Parathyroid adenoma (tissue), 2 donors: ENCODE measurements around the gene DTX3.
"Not testable (repeated sequence)": the region's sequence is repeated elsewhere in the genome, so short reads cannot be mapped to it uniquely, and the experiment has no call there.

Experiments used
- H2AFZ ChIP-seq: fragments of 300-600 bp; sonication (generic); one replicate; pipeline ENCODE4 v1.7.0; 2017; ENCODE audit warnings: antibody characterized with exemption, mild to moderate bottlenecking
- H3K27ac ChIP-seq: fragments of 300-600 bp; sonication (generic); one replicate; pipeline ENCODE4 v1.7.0; 2017
- H3K27me3 ChIP-seq: fragments of 300-600 bp; sonication (generic); one replicate; pipeline ENCODE4 v1.7.0; 2017; ENCODE audit warnings: low read length; ENCODE audit not compliant: control insufficient read depth, insufficient read depth
- H3K36me3 ChIP-seq: fragments of 300-600 bp; sonication (generic); one replicate; pipeline ENCODE4 v1.7.0; 2017; ENCODE audit warnings: low read length; ENCODE audit not compliant: control insufficient read depth, insufficient read depth
- H3K4me1 ChIP-seq: fragments of 300-600 bp; sonication (generic); one replicate; pipeline ENCODE4 v1.7.0; 2017; ENCODE audit warnings: control low read depth
- H3K4me2 ChIP-seq: fragments of 300-600 bp; sonication (generic); one replicate; pipeline ENCODE4 v1.7.0; 2017; ENCODE audit warnings: low read length
- H3K4me3 ChIP-seq: fragments of 300-600 bp; sonication (generic); one replicate; pipeline ENCODE4 v1.7.0; 2017; ENCODE audit warnings: low read depth, low read length
- H3K79me2 ChIP-seq: fragments of 300-600 bp; sonication (generic); one replicate; pipeline ENCODE4 v1.7.0; 2017; ENCODE audit warnings: control low read depth
- H3K9ac ChIP-seq: fragments of 300-600 bp; sonication (generic); one replicate; pipeline ENCODE4 v1.7.0; 2017; ENCODE audit warnings: mild to moderate bottlenecking
- H3K9me3 ChIP-seq: fragments of 300-600 bp; sonication (generic); one replicate; pipeline ENCODE4 v1.7.0; 2017; ENCODE audit warnings: low read length; ENCODE audit not compliant: control insufficient read depth
- TF ChIP-seq, protein P1 (sequence below): fragments of 300-600 bp; sonication (generic); IDR thresholded peaks from one replicate; pipeline ENCODE4 v1.7.0; 2017; ENCODE audit warnings: antibody characterized with exemption, mild to moderate bottlenecking
- donor health status: primary hyperparathyroidism.

The DTX3 gene

DNA sequence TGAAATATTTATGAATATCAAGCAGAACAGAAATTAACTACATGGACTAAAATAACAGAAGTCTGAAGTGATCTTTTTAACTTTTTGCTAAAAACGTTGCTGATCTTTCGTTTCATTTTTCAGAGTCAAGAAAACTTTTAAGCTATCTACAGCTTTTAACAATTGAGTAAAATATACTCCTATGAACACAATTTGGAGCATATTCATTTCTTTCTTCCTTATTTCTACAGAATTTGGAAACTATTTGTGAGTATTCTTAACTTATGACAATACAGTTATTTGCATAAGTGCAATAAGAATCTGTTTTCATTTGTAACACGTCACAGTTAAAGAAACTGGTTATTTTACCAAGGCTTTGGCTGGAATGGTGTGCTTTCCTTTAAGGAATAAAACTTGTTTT lies 49.4 kb downstream of the DTX3 start:
- Histone ChIP-seq H3K79me2 (no peaks in the 10 kb centered on the region), H3K4me1 (peaks cover 4% of the 10 kb centered on the region), H3K9me3 (no peaks in the 10 kb centered on the region), H3K9ac (no peak overlapping the region), H2AFZ (no peak overlapping the region), H3K27me3 (no peaks in the 10 kb centered on the region), H3K4me2 (no peak overlapping the region), H3K27ac (no peak overlapping the region), H3K36me3 (no peaks in the 10 kb centered on the region), H3K4me3 (no peak overlapping the region)
- TF ChIP-seq, protein P1, sequence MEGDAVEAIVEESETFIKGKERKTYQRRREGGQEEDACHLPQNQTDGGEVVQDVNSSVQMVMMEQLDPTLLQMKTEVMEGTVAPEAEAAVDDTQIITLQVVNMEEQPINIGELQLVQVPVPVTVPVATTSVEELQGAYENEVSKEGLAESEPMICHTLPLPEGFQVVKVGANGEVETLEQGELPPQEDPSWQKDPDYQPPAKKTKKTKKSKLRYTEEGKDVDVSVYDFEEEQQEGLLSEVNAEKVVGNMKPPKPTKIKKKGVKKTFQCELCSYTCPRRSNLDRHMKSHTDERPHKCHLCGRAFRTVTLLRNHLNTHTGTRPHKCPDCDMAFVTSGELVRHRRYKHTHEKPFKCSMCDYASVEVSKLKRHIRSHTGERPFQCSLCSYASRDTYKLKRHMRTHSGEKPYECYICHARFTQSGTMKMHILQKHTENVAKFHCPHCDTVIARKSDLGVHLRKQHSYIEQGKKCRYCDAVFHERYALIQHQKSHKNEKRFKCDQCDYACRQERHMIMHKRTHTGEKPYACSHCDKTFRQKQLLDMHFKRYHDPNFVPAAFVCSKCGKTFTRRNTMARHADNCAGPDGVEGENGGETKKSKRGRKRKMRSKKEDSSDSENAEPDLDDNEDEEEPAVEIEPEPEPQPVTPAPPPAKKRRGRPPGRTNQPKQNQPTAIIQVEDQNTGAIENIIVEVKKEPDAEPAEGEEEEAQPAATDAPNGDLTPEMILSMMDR: no peak

DNA sequence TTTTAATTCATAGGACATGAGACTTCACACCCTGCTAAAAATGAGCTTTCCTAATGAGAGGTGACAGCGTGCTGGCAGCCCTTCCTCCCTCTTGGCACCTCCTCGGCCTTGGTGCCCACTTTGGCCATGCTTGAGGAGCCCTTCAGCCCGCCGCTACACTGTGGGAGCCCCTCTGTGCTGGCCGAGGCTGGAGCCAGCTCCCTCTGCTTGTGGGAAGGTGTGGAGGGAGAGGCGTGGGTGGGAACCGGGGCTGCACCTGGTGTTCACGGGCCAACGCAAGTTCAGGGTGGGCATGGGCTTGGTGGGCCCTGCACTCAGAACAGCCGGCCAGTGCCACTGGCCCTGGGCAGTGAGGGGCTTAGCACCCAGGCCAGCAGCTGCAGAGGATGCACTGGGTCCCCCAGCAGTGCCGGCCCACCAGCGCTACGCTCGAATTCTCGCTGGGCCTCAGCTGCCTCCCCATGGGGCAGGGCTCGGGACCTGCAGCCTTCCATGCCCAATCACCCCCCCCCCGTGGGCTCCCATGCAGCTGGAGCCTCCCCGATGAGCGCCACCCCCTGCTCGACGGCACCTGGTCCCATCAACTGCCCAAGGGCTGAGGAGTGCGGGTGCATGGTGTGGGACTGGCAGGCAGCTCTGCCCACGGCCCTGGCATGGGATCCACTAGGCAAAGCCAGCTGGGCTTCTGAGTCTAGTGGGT lies 51.1 kb downstream of the DTX3 start:
- Histone ChIP-seq H3K79me2 (no peaks in the 10 kb centered on the region), H3K27ac (no peak overlapping the region), H3K27me3 (no peaks in the 10 kb centered on the region), H3K9ac (no peak overlapping the region), H3K9me3 (no peaks in the 10 kb centered on the region), H3K4me3 (no peak overlapping the region), H3K4me1 (peaks cover 5% of the 10 kb centered on the region), H3K36me3 (no peaks in the 10 kb centered on the region), H3K4me2 (no peak overlapping the region), H2AFZ (no peak overlapping the region)
- TF ChIP-seq, protein P1: no peak

DNA sequence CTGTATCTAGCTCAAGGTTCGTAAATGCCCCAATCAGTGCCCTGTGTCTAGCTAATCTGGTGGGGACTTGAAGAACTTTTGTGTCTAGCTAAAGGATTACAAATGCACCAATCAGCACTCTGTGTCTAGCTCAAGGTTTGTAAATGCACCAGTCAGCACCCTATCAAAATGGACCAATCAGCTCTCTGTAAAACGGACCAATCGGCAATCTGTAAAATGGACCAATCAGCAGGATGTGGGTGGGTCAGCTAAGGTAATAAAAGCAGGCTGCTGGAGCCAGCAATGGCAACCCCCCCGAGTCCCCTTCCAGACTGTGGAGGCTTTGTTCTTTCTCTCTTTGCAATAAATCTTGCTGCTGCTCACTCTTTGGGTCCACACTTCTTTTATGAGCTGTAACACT lies 51.8 kb downstream of the DTX3 start:
- not testable (repeated sequence) for H3K27me3 ChIP-seq, H2AFZ ChIP-seq, H3K9ac ChIP-seq, H3K4me2 ChIP-seq, H3K4me1 ChIP-seq, H3K79me2 ChIP-seq, H3K9me3 ChIP-seq, H3K36me3 ChIP-seq, H3K27ac ChIP-seq, H3K4me3 ChIP-seq

DNA sequence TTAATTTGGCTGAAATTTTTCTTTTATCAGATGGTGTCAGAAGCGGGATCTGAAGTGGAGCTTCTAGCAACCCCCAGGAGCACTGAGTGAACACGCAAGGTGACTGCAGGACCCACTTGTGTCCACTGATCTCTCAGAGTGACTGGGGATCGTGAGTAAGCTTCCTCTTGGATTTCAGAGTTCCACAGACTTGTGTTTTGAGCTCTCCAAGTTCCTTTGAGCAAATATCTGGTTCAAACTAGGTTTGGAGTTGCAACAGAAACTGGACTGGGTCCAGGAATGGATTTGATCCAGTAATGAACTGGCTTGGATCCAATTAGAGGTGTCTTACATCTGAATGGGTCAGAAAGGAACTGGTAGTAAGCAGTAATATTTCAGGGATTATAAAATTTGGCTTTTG lies 53.1 kb downstream of the DTX3 start:
- no peaks in the 10 kb centered on the region for H3K79me2 ChIP-seq
- H3K36me3 ChIP-seq: no peaks in the 10 kb centered on the region
- H3K9me3 ChIP-seq: no peaks in the 10 kb centered on the region
- peak overlapping the region; percentile 17 for H2AFZ ChIP-seq
- H3K4me1 ChIP-seq: peaks cover 5% of the 10 kb centered on the region
- H3K27me3 ChIP-seq: no peaks in the 10 kb centered on the region
- H3K4me3 ChIP-seq: no peak overlapping the region
- peak overlapping the region; percentile 33 for H3K27ac ChIP-seq
- peak overlapping the region; percentile 34 for H3K4me2 ChIP-seq
- TF ChIP-seq, protein P1: no peak
- H3K9ac ChIP-seq: no peak overlapping the region

DNA sequence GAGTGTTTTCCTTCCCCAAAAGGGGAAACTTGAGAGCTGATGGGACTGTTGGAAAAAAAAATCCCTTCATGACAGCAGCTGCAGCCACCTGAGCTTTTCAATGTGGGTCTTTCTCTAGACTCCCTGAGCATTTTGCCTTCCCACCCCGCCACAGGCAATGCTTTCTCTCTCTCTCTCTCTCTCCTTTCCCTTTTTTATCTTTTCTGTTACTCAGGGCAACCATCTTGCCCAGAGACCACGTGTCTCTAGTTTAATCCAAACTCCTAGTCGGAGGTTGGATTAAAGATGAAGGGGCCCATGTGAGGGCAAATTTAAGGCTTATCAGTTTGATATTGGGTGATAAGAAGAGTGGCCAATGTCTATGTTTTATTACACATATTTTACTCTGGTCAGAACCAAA lies 54.3 kb downstream of the DTX3 start:
- Histone ChIP-seq H3K36me3 (no peaks in the 10 kb centered on the region), H3K79me2 (no peaks in the 10 kb centered on the region)

More for the DNA sequence above, 54.3 kb downstream of the DTX3 start:
- no peak overlapping the region for H3K4me2 ChIP-seq
- TF ChIP-seq, protein P1: no peak
- H2AFZ ChIP-seq: peak overlapping the region; percentile 65
- H3K4me3 ChIP-seq: no peak overlapping the region
- H3K4me1 ChIP-seq: peaks cover 5% of the 10 kb centered on the region
- peak overlapping the region; percentile 3 for H3K27ac ChIP-seq
- H3K9me3 ChIP-seq: no peaks in the 10 kb centered on the region
- H3K27me3 ChIP-seq: no peaks in the 10 kb centered on the region
- no peak overlapping the region for H3K9ac ChIP-seq
